HG03159 (cell line): Measurements from ENCODE around the gene TIAM2.
"Not testable (repeated sequence)": the region's sequence is repeated elsewhere in the genome, so short reads cannot be mapped to it uniquely, and the experiment has no call there.

ENCODE experiments used
- ATAC-seq: cut with Tn5 transposase; IDR thresholded peaks from one replicate; pipeline ENCODE4 v1.9.1; 2021; ENCODE audit warnings: mild to moderate bottlenecking, moderate library complexity; ENCODE audit not compliant: unreplicated experiment

Gene TIAM2

GRCh38 chr6:155187994-155188706, 193.0 kb downstream of the TIAM2 start:
- no peak for ATAC-seq

- no peak for ATAC-seq
Measured at GRCh38 chr6:155188707-155189496, 193.8 kb downstream of the TIAM2 start.

GRCh38 chr6:155190677-155191076, 195.6 kb downstream of the TIAM2 start:
- no peak for ATAC-seq

DNA sequence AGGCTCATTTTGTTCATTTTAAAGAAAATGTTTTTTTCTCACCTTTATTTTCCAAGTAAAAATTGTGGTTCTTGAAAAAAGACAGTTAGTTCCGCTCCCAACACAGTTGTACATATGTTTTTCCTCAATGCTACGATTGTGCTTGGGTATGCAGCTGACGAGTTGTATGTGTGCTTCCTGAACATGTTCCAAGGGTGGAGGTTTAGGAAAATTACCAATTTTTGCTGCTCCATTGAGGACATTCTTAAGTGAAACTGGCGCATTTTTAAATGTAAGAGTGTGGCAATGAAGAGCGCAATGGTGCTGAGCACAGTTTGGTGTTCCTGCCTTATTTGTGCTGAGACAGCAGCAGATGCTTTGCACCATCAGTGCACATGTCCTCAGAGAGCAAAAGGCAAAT, 198.4 kb downstream of the TIAM2 start:
- ATAC-seq = no peak

DNA sequence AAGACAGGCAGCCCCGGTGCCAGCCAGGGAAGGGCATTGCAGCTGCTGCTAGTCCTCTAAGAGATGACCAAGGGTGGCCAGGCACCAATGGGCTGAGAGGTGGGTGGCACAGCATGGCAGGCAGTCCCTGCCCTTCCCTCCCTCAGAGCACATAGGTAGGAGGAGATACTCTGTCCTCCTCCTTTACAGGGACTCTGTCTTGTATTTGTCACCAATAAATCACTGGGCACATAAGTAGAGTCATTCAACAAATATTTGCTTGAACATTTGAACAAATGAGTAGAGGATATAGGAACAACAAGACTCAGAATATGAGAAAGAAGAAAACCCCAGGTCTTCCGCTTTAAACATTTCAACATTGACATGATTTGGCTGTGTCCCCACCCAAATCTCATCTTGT, 199.3 kb downstream of the TIAM2 start:
- no peak for ATAC-seq

GRCh38 chr6:155195903-155196302, 200.8 kb downstream of the TIAM2 start:
- ATAC-seq = no peak

GRCh38 chr6:155196911-155197310, 201.8 kb downstream of the TIAM2 start:
- no peak for ATAC-seq

DNA sequence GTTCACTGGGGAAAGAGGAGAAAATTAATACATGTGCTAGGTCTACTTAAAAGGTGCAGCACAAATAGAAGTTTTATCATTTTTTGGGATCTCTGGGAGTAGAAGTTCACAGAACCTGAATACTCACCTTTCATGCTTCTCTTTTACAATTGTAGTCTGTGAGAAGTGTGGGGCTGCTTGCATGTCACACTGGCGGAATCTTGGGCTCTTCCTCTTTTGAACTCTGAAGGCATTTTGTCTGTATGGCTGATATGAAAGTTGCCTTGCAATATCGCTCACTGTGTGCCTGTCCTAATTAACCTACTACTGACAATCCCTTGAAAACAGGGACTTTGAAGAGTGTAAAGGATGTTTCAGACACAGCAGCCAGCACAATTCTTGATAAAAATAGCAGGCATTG, 202.8 kb downstream of the TIAM2 start:
- no peak for ATAC-seq

- peak; percentile 74 for ATAC-seq
Measured at GRCh38 chr6:155200012-155200411, 204.9 kb downstream of the TIAM2 start.

- peak; percentile 46 for ATAC-seq
Measured at GRCh38 chr6:155201461-155202226, 206.5 kb downstream of the TIAM2 start.

GRCh38 chr6:155207223-155207622, 212.1 kb downstream of the TIAM2 start:
- ATAC-seq = no peak

- no peak for ATAC-seq
Measured at GRCh38 chr6:155212106-155212505, 217.0 kb downstream of the TIAM2 start.

GRCh38 chr6:155212616-155213380, 217.7 kb downstream of the TIAM2 start:
- ATAC-seq = no peak

DNA sequence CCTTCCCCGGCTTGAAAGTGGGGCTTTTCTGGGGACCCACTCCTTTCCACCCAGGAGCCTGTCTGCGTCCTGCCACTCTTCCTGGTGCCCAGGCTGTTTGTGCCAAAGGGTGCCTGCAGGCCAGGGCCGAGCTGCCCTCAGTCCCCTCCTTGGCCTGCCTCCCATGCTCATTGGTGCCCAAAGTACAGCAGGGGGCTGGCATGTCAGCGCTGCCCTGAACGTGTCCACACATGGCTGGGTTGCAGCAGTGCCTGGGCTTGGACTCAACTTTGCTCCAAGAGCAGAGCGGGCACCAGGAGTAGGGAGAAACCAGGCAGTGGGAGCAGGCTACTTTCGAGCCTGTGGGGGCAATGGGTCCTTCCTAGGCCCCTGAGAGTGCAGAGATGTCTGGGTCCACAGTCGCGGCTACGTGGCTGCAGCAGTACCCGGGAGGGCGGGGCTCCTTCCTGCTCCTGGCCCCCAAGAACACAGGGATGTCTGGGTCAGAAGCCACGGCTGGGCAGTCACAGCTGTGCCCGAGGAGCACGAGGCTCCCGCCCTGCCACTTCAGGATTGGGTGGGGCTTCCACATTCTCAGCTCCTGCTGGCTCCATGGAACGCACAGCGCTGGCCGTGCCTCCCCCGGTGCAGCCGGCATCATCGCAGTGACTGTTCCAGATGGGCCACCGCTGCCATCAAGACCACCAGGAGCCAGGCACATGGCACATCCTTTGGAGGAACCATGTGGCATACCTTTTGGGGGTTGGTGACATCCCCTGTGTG, 218.7 kb downstream of the TIAM2 start:
- ATAC-seq = no peak

DNA sequence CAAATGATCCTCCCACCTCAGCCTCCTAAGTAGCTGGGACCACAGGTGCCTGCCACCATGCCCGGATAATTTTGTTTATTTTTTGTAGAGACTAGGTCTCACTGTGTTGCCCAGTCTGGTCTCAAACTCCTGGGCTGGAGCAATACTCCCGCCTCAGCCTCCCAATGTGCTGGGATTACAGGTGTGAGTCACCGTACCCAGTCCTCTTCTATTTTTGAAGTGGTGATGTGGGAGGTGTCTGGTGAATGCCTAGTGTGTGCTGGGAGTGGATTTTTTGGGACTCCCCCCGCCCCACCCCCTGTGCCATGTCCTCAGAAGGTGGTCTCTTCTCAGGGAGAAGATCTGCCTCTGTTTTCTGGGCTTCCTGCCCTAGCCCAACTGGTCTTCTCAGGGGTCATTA, 220.8 kb downstream of the TIAM2 start:
- no peak for ATAC-seq

- ATAC-seq = no peak
Measured at GRCh38 chr6:155216312-155217046, 221.4 kb downstream of the TIAM2 start.

DNA sequence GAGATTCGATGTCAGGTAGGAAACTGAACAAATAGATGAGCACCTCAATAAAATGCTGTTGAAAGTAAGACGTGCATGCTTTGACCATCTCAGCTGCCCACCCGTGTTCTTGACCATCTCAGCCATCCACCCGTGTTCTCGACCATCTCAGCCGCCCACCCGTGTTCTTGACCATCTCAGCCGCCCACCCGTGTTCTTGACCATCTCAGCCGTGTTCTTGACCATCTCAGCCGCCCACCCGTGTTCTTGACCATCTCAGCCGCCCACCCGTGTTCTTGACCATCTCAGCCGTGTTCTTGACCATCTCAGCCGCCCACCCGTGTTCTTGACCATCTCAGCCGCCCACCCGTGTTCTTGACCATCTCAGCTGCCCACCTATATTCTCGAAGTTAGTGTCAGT, 223.6 kb downstream of the TIAM2 start:
- ATAC-seq = not testable (repeated sequence)

- no peak for ATAC-seq
Measured at GRCh38 chr6:155219299-155219698, 224.2 kb downstream of the TIAM2 start.

GRCh38 chr6:155219858-155220301, 224.8 kb downstream of the TIAM2 start:
- no peak for ATAC-seq
